Ishikawa (cell line): ENCODE measurements around the gene TPT1.

Experiments
- CEBPB ChIP-seq: IDR thresholded peaks from 2 replicates; pipeline ENCODE4 v1.6.1; 2012
- CREB1 ChIP-seq: IDR thresholded peaks from 2 replicates; pipeline ENCODE4 v1.6.1; 2012; ENCODE audit warnings: low read depth
- EGR1 ChIP-seq: IDR thresholded peaks from 2 replicates; pipeline ENCODE4 v1.6.1; 2012
- EP300 ChIP-seq: IDR thresholded peaks from 2 replicates; pipeline ENCODE4 v1.6.1; 2012; ENCODE audit warnings: borderline replicate concordance
- FOXM1 ChIP-seq: IDR thresholded peaks from 2 replicates; pipeline ENCODE4 v1.6.1; 2012; ENCODE audit warnings: low read depth, borderline replicate concordance
- NFIC ChIP-seq: IDR thresholded peaks from 2 replicates; pipeline ENCODE4 v1.6.1; 2012
- RAD21 ChIP-seq: IDR thresholded peaks from 2 replicates; pipeline ENCODE4 v1.6.1; 2012; ENCODE audit warnings: low read depth
- TAF1 ChIP-seq: IDR thresholded peaks from 2 replicates; pipeline ENCODE4 v1.6.1; 2012; ENCODE audit warnings: low read depth, mild to moderate bottlenecking
- TCF12 ChIP-seq: IDR thresholded peaks from 2 replicates; pipeline ENCODE4 v1.6.1; 2012; ENCODE audit warnings: low read depth
- TEAD4 ChIP-seq: IDR thresholded peaks from 2 replicates; pipeline ENCODE4 v1.6.1; 2012
- YY1 ChIP-seq: IDR thresholded peaks from 2 replicates; pipeline ENCODE4 v1.6.1; 2012; ENCODE audit warnings: low read depth
- ZBTB7A ChIP-seq: IDR thresholded peaks from 2 replicates; pipeline ENCODE4 v1.6.1; 2012; ENCODE audit warnings: low read depth
- TF ChIP-seq, protein P1 (sequence below): IDR thresholded peaks from 2 replicates; pipeline ENCODE4 v1.6.1; 2012
- TF ChIP-seq, protein P2 (sequence below): IDR thresholded peaks from 2 replicates; pipeline ENCODE4 v1.6.1; 2012
- TF ChIP-seq, protein P3 (sequence below): IDR thresholded peaks from 2 replicates; pipeline ENCODE4 v1.6.1; 2012; ENCODE audit warnings: low read depth, mild to moderate bottlenecking

Gene TPT1

DNA sequence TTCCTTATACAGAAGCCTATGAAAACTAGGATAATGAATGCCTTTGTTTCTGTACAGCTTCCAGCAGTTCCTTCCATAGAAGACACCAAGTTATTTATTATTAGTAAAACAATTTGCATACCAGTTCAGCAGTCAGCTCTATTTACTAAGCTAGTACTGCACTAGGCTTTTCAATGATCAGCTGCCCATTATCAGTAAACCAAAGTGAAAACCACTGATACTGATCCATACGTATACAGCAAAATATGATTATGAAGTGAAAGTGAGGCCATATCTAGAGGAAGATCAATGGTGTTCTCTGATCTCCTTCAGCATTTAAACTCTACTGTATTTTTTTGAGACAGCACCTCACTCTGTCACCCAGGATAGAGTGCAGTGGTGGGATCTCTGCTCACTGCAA lies 3.2 kb downstream of the TPT1 start:
- TF ChIP-seq EGR1 (no peak), TCF12 (no peak)

DNA sequence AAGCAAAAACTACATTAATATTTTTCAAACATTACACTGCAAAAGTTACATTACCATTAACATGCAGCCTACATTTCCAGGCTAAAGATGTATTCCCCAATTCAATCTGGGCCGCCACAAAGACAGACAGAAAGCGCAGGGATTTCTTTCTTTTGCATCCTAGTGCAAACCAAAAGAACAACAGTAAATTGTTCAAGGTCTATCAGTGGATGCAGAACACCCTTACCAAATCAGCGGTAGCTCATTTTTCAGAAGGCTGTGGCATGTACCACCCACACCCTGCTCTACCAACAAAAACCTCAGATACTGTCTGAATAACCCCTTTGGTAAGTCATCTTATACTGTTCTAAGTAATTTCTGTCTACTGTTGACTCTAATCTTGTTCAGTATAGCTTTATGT lies 3.6 kb downstream of the TPT1 start:
- TF ChIP-seq TEAD4 (no peak), CEBPB (no peak), TAF1 (no peak), FOXM1 (no peak), NFIC (no peak), YY1 (no peak), ZBTB7A (no peak), CREB1 (no peak), EGR1 (no peak), RAD21 (no peak), EP300 (no peak), TCF12 (no peak)
- TF ChIP-seq, protein P1, sequence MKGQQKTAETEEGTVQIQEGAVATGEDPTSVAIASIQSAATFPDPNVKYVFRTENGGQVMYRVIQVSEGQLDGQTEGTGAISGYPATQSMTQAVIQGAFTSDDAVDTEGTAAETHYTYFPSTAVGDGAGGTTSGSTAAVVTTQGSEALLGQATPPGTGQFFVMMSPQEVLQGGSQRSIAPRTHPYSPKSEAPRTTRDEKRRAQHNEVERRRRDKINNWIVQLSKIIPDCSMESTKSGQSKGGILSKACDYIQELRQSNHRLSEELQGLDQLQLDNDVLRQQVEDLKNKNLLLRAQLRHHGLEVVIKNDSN = no peak
- TF ChIP-seq, protein P2, sequence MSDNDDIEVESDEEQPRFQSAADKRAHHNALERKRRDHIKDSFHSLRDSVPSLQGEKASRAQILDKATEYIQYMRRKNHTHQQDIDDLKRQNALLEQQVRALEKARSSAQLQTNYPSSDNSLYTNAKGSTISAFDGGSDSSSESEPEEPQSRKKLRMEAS = no peak
- TF ChIP-seq, protein P3, sequence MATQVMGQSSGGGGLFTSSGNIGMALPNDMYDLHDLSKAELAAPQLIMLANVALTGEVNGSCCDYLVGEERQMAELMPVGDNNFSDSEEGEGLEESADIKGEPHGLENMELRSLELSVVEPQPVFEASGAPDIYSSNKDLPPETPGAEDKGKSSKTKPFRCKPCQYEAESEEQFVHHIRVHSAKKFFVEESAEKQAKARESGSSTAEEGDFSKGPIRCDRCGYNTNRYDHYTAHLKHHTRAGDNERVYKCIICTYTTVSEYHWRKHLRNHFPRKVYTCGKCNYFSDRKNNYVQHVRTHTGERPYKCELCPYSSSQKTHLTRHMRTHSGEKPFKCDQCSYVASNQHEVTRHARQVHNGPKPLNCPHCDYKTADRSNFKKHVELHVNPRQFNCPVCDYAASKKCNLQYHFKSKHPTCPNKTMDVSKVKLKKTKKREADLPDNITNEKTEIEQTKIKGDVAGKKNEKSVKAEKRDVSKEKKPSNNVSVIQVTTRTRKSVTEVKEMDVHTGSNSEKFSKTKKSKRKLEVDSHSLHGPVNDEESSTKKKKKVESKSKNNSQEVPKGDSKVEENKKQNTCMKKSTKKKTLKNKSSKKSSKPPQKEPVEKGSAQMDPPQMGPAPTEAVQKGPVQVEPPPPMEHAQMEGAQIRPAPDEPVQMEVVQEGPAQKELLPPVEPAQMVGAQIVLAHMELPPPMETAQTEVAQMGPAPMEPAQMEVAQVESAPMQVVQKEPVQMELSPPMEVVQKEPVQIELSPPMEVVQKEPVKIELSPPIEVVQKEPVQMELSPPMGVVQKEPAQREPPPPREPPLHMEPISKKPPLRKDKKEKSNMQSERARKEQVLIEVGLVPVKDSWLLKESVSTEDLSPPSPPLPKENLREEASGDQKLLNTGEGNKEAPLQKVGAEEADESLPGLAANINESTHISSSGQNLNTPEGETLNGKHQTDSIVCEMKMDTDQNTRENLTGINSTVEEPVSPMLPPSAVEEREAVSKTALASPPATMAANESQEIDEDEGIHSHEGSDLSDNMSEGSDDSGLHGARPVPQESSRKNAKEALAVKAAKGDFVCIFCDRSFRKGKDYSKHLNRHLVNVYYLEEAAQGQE = no peak

DNA sequence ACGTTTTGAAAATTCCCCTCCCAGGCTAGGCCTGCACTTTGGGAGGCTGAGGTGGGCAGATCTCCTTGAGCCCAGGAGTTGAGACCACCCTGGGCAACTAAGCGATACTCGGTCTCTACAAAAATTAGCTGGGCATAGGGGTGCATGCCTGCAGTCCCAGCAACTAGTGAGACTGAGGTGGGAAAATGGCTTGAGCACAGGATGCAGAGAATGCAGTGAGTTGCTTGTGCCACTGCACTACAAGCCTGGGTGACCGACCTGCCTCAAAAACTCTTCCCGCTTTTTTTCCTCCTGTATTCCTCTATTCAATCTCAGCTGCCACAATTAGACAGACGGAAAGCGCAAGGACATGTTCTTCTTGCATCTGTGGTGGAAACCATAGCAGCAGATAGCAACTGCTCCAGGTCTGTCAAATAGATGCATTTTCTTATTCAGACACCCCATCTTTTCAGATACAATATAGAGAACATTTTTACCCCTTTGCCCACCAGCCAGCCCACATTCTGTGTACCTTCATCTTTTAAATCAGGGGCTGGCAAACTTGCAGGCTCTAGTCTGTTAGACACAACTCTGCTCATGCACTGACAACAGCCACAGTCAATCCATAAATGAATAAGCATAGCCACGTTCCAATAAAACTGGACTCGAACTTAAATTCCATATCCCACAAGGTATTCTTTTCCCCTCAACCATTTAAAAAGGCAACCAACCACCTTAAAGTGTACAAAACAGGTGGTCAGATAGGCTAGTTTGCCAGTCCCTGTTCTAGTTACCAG lies 4.8 kb downstream of the TPT1 start:
- no peak for TF ChIP-seq TCF12
- TF ChIP-seq, protein P3 = no peak
- TF ChIP-seq EGR1 = no peak
- no peak for TF ChIP-seq CEBPB
- TF ChIP-seq FOXM1 = no peak
- TF ChIP-seq RAD21 = no peak
- no peak for TF ChIP-seq CREB1
- no peak for TF ChIP-seq NFIC
- TF ChIP-seq, protein P1 = no peak
- TF ChIP-seq ZBTB7A = no peak
- TF ChIP-seq, protein P2 = no peak
- TF ChIP-seq TEAD4 = no peak
- no peak for TF ChIP-seq EP300
- TF ChIP-seq TAF1 = no peak

DNA sequence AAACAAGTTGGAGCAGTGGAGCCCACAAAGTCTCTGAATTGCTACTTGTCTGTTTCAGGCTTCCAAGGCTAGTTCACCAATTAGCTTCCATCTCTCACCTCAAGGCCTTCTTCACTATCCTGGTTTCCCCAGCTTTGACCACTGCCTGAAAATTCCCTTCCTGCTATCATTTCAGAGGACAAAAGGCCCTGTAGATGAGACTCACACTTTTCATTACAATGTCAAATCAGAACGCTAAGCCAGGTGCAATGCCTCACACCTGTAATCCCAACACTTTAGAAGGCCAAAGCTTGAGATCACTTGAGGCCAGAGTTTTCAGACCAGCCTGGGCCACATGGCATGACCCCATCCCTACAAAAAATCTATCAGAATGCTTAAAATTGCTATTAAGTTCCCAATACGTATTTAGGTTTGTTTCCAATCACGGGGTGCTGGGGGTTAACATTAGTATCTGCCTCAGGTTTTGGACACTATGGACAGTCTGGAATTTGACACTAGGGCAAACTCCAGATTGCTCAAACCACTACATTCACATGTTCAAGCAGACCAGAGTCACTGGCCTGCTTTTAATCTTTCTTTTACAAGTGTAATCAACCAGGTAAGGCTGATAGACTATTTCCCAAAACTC lies 5.5 kb downstream of the TPT1 start:
- TF ChIP-seq RAD21 = no peak
- TF ChIP-seq, protein P2 = no peak
- no peak for TF ChIP-seq EGR1
- TF ChIP-seq YY1 = no peak
- TF ChIP-seq TEAD4 = no peak
- TF ChIP-seq, protein P1 = no peak
- TF ChIP-seq CREB1 = no peak
- no peak for TF ChIP-seq TAF1

DNA sequence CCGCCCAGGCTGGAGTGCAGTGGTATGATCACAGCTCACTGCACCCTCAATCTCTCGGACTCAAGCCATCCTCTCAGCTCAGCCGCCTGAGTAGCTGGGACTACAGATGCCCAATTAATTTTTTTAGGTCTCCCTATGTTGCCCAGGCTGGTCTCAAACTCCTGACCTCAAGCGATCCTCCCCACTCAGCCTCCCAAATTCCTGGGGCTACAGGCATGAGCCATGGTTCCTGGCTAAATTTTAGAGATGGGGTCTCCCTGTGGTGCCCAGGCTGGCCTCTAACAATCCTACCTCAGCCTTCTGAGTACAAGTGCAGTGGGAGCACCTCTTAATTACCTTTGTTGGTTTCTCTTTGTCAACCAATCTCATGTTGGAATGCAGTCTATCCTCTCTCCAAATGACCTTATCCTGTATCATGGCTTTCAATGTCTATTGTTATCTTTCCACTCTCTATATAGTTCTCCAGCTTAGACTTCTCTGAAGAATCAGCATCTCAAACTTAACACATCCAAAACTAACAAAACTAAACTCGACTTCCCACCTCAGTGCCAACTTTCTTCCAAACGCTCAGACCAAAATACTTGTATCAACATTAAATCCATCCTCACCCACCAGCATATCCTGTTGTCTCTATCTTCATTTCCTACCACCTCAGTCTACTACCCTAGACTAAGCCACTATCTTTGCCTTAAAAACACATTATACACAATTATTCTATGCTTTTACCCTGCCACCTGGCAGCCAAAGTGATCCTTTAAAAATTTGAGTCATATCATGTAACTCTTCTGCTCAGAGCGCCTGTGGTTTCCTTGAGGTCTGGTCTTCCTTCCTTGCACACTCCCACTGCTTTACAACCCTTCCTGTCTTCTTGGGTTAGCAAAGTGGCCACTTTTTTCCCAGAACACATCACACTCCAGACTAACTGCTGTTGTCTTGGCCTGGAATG lies 6.7 kb downstream of the TPT1 start:
- TF ChIP-seq RAD21 (no peak), EP300 (no peak), TCF12 (no peak), FOXM1 (no peak), ZBTB7A (no peak), EGR1 (no peak)
- TF ChIP-seq, protein P3 = no peak
